ENCODE results near the gene DLGAP5. TPM values are rescaled to one million over a fixed set of nuclear protein-coding genes. Genes with fewer than 3 reads are reported as not detected.
A peak's percentile ranks its signal among the peaks of the same experiment; 100 is the strongest.

The DLGAP5 gene
- total RNA-seq, 1 donor from 2014 or later = 0.21 TPM

DNA sequence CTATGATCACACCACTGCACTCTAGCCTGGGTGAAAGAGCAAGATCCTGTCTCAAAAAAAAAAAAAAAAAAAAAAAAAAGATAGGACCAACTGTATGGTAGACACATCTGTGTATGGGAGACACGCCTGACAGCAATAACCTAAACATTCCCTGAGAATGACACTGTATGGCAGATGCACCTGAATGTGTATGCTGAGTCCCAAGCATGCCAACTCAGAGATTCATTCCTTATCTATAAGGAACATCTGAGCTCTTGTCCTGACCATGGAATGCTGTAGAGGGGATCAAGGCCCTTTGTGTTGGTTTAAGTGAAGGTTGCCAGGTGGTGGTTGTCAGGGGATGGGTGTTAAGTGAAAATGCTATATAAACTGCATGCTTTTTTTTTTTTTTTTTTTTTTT is 81.5 kb downstream of the DLGAP5 start:
- no peak for DNase-seq (ENCODE audit: low spot score)

- peak; percentile 85 for DNase-seq (ENCODE audit: low spot score)
Observed at GRCh38 chr14:55107766-55108554, 83.4 kb downstream of the DLGAP5 start.

GRCh38 chr14:55105991-55106390 is 85.4 kb downstream of the DLGAP5 start:
- DNase-seq (ENCODE audit: low spot score) = no peak

- DNase-seq (ENCODE audit: low spot score) = no peak
Observed at GRCh38 chr14:55103971-55104954, 87.1 kb downstream of the DLGAP5 start.

- peak; percentile 90 for DNase-seq (ENCODE audit: low spot score)
Observed at GRCh38 chr14:55103005-55103640, 88.3 kb downstream of the DLGAP5 start.

DNA sequence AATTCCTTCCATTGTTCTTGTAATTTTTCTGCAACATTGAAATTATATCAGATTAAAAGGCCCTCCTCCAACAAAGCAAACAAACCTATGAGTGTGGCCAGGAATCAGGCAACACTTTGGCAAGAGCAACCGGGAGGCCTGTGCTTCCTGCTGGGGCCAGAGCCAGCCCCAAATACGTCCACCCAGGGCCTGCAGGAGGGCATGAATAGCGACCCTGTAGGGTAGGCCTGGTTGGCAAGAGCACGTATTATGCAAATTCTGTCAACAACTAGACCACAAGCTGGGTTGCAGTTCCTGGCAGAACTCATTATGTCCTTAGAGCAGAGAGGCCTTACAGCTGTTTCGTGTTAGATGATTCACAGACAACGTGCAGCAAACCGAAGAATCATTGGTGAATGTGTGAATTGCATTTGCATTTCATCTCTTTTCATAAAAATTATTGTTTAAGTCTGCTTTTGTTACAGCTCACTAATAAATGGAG is 89.2 kb downstream of the DLGAP5 start:
- peak; percentile 77 for DNase-seq (ENCODE audit: low spot score)

DNA sequence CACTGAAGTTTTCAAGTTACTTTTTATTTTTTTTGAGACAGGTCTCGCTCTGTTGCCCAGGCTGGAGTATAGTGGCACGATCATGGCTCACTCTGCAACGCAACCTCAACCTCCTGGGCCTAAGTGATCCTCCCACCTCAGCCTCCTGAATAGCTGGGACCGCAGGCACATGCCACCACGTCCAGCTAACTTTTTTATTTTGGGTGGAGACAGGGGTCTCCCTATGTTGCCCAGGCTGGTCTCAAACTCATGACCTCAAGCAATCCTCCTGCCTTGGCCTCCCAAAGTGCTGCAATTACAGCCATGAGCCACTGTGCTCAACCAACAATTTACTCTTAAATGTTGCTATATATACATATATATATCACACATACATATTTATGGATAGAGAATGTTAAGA is 89.7 kb downstream of the DLGAP5 start:
- DNase-seq (ENCODE audit: low spot score) = no peak

- DNase-seq (ENCODE audit: low spot score) = no peak
Observed at GRCh38 chr14:55099756-55100155, 91.6 kb downstream of the DLGAP5 start.

DNA sequence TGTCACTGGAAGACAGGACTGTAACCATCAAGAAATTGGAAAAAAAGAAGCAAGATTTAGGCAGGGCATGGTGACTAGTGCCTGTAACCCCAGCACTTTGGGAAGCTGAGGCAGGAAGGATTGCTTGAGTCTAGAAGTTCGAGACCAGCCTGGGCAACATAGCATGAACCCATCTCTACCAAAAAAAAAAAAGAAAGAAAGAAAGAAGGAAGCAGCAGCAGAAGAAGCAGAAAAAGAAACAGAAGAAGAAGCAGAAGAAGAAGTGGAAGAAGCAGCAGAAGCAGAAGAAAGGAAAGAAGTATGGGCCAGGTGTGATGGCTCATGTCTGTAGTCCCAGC is 92.9 kb downstream of the DLGAP5 start:
- DNase-seq (ENCODE audit: low spot score) = no peak

Other genes starting within 250 kb of the DLGAP5 start
- 6.6 TPM for gene WDHD1, start 164.5 kb downstream of the DLGAP5 start, total RNA-seq
- 29.2 TPM for gene SOCS4, start 164.3 kb downstream of the DLGAP5 start, total RNA-seq
- gene MAPK1IP1L, start 139.9 kb downstream of the DLGAP5 start, total RNA-seq = 94.7 TPM
- gene LGALS3, start 62.3 kb downstream of the DLGAP5 start, total RNA-seq = 193 TPM
- gene FBXO34, start 79.8 kb upstream of the DLGAP5 start, total RNA-seq = 52.0 TPM
- gene ATG14, start 220.2 kb upstream of the DLGAP5 start, total RNA-seq = 12.2 TPM
- not detected for gene TBPL2, start 249.0 kb upstream of the DLGAP5 start, total RNA-seq

All from ureter (tissue), 1 donor.